GM12878 (cell line): ENCODE data around the gene XPNPEP2.

Source experiments
- BCLAF1 ChIP-seq: fragments of 450-650 bp; IDR thresholded peaks from 2 replicates; pipeline ENCODE4 v1.6.1; 2017; ENCODE audit warnings: antibody characterized with exemption, mild to moderate bottlenecking, moderate library complexity
- CEBPB ChIP-seq, 2 experiments: fragments of 150-350 bp in 1 of 2; IDR thresholded peaks; 2 replicates each; pipeline ENCODE4 v1.6.1; 2012 to 2014; ENCODE audit warnings: low read depth in 2 of 2, low read length in 2 of 2, borderline replicate concordance in 1 of 2, inconsistent platforms in 1 of 2
- CHD4 ChIP-seq: fragments of 200-600 bp; sonication (generic); IDR thresholded peaks from 2 replicates; pipeline ENCODE4 v1.6.1; 2016; ENCODE audit warnings: mild to moderate bottlenecking
- EED ChIP-seq: sonication (generic); IDR thresholded peaks from 2 replicates; pipeline ENCODE4 v1.6.1; 2016; ENCODE audit warnings: antibody characterized with exemption, low read depth
- ESRRA ChIP-seq: IDR thresholded peaks from 2 replicates; pipeline ENCODE4 v1.6.1; 2012; ENCODE audit warnings: mild to moderate bottlenecking, low read length, improper control_type of control experiment
- EZH2 ChIP-seq: IDR thresholded peaks from 2 replicates; pipeline ENCODE4 v1.6.1; 2012; ENCODE audit warnings: low read depth, mild to moderate bottlenecking, control low read depth, inconsistent platforms, low read length, borderline replicate concordance; ENCODE audit not compliant: control insufficient read depth
- JUNB ChIP-seq: IDR thresholded peaks from 2 replicates; pipeline ENCODE4 v1.6.1; 2016; ENCODE audit warnings: antibody characterized with exemption, mild to moderate bottlenecking
- NR2F1 ChIP-seq: fragments of 450-650 bp; conservative IDR thresholded peaks from 2 replicates; pipeline ENCODE4 v1.6.1; 2017; ENCODE audit warnings: mild to moderate bottlenecking
- POLR2AphosphoS2 ChIP-seq: IDR thresholded peaks from 2 replicates; pipeline ENCODE4 v1.6.1; 2011; ENCODE audit warnings: low read depth, mild to moderate bottlenecking, low read length, improper control_type of control experiment, moderate library complexity
- SUPT20H ChIP-seq: IDR thresholded peaks from 2 replicates; pipeline ENCODE4 v1.6.1; 2011; ENCODE audit warnings: low read depth, mild to moderate bottlenecking, low read length, moderate library complexity, borderline replicate concordance; ENCODE audit not compliant: control insufficient read depth
- TF ChIP-seq, protein P1 (sequence below), 3 experiments: IDR thresholded peaks in 2 of 3; conservative IDR thresholded peaks in 1 of 3; 2 replicates each; pipeline ENCODE4 v1.5.1; 2011; ENCODE audit warnings: low read depth in 3 of 3, low read length in 3 of 3, mild to moderate bottlenecking in 3 of 3, control low read depth in 2 of 3, moderate library complexity in 2 of 3, inconsistent platforms in 1 of 3, mixed read lengths in 1 of 3; ENCODE audit not compliant: control insufficient read depth in 2 of 3, insufficient read depth in 1 of 3; ENCODE audit errors: extremely low read depth in 1 of 3

DNA sequence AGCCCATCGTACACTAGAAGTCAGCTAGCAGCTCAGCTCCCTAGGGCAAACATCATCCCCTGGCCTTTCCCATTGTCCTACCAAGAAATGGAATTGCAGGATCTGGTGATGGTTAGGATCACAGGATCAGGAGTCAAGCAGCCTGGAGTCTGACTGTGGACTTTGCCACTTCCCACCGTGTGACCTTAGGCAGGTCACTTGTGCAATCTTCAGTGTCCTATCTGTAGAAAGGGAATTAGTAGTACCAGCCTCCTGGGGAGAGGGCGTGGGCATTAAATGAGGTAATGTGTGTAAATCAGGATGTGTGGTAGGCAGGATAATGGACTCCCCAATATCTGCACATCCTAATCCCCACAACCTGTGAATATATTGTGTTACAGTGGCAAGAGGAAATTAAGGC, 45.4 kb upstream of the XPNPEP2 start:
- no peak for TF ChIP-seq ESRRA
- no peak for TF ChIP-seq SUPT20H
- TF ChIP-seq POLR2AphosphoS2 = no peak
- TF ChIP-seq, protein P1, sequence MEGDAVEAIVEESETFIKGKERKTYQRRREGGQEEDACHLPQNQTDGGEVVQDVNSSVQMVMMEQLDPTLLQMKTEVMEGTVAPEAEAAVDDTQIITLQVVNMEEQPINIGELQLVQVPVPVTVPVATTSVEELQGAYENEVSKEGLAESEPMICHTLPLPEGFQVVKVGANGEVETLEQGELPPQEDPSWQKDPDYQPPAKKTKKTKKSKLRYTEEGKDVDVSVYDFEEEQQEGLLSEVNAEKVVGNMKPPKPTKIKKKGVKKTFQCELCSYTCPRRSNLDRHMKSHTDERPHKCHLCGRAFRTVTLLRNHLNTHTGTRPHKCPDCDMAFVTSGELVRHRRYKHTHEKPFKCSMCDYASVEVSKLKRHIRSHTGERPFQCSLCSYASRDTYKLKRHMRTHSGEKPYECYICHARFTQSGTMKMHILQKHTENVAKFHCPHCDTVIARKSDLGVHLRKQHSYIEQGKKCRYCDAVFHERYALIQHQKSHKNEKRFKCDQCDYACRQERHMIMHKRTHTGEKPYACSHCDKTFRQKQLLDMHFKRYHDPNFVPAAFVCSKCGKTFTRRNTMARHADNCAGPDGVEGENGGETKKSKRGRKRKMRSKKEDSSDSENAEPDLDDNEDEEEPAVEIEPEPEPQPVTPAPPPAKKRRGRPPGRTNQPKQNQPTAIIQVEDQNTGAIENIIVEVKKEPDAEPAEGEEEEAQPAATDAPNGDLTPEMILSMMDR (IDR thresholded peaks at IDR 0.05 in 2 of 3, conservative IDR thresholded peaks at IDR 0.05 in 1 of 3; ENCODE audit: control insufficient read depth in 2 of 3, extremely low read depth in 1 of 3, insufficient read depth in 1 of 3, low read depth in 3 of 3, low read length in 3 of 3) = no peak
- no peak for TF ChIP-seq CEBPB (IDR thresholded peaks at IDR 0.05; ENCODE audit: borderline replicate concordance in 1 of 2, low read depth in 2 of 2, low read length in 2 of 2)
- no peak for TF ChIP-seq CHD4
- no peak for TF ChIP-seq EED
- no peak for TF ChIP-seq JUNB
- TF ChIP-seq NR2F1 = no peak
- no peak for TF ChIP-seq BCLAF1
- TF ChIP-seq EZH2 = no peak
